Measurements from ENCODE around the gene OPN1LW. TPM values are rescaled to one million over a fixed set of nuclear protein-coding genes. Genes with fewer than 3 reads are reported as not detected.
"Not testable (repeated sequence)": the region's sequence is repeated elsewhere in the genome, so short reads cannot be mapped to it uniquely, and the experiment has no call there.

OPN1LW gene
- total and polyA plus RNA-seq, 12 donors = not detected

DNA sequence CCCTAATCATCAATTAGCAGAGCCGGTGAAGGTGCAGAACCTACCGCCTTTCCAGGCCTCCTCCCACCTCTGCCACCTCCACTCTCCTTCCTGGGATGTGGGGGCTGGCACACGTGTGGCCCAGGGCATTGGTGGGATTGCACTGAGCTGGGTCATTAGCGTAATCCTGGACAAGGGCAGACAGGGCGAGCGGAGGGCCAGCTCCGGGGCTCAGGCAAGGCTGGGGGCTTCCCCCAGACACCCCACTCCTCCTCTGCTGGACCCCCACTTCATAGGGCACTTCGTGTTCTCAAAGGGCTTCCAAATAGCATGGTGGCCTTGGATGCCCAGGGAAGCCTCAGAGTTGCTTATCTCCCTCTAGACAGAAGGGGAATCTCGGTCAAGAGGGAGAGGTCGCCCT is 3.3 kb upstream of the OPN1LW start:
- no peaks in the 10 kb centered on the region for H3K36me3 ChIP-seq (replicated peaks in 1 of 2)
- TF ChIP-seq POLR2A (IDR thresholded peaks at IDR 0.05) (no peak), CTCF (IDR thresholded peaks at IDR 0.05) (no peak)
- intact Hi-C loops (cut with DNase I) = no loop called here
- no peak overlapping the region for H3K4me3 ChIP-seq
- 61 to 73% (median 72%) methylated on average over 2 to 10 of the region's 10 CpGs for WGBS, 4 donors
- peaks cover 0 to 5% of the 10 kb centered on the region in 2 donors for H3K4me1 ChIP-seq (replicated peaks in 1 of 2)
- H3K27me3 ChIP-seq = no peaks in the 10 kb centered on the region
- H3K9me3 ChIP-seq (replicated peaks in 1 of 3) = no peaks in the 10 kb centered on the region
- H3K27ac ChIP-seq = no peak overlapping the region
- no peak for DNase-seq

DNA sequence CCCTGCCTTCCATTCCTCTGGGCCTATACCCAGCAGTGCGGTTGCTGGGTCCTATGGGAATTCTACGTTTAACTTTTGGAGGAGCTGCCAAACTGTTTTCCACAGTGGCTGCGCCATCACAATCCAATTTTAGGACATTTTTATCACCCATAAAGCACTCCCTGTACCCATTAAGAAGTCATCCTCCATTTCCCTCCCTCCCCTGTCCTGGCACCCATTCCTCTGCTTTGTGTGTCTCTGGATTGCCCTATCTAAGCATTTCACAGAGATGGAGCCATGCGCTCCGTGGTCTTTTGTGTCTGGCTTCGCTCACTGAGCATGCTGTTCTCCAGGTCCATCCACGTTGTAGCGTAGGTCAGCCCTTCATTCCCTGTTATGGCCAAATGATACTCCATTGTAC is 1.7 kb upstream of the OPN1LW start:
- Histone ChIP-seq H3K4me1 (replicated peaks in 1 of 2) (no peaks in the 10 kb centered on the region), H3K36me3 (replicated peaks in 1 of 2) (no peaks in the 10 kb centered on the region), H3K27ac (no peak overlapping the region), H3K9me3 (replicated peaks in 1 of 3) (no peaks in the 10 kb centered on the region), H3K4me3 (no peak overlapping the region), H3K27me3 (no peaks in the 10 kb centered on the region)
- 86 to 95% (median 91%) methylated on average over 8 of the region's 8 CpGs for WGBS, 4 donors
- no peak for DNase-seq
- intact Hi-C loops (cut with DNase I) = no loop called here
- TF ChIP-seq CTCF (IDR thresholded peaks at IDR 0.05) (no peak), POLR2A (IDR thresholded peaks at IDR 0.05) (no peak)

GRCh38 chrX:154142950-154143745 is 895 bp upstream of the OPN1LW start:
- Histone ChIP-seq H3K9me3 (replicated peaks in 1 of 3) (no peaks in the 10 kb centered on the region), H3K27ac (no peak overlapping the region), H3K27me3 (no peaks in the 10 kb centered on the region), H3K4me3 (no peak overlapping the region), H3K36me3 (replicated peaks in 1 of 2) (no peaks in the 10 kb centered on the region), H3K4me1 (replicated peaks in 1 of 2) (no peaks in the 10 kb centered on the region)
- WGBS, 4 donors = 83 to 91% (median 87%) methylated on average over 14 to 23 of the region's 23 CpGs
- intact Hi-C loops (cut with DNase I) = no loop called here
- peak in 1 of 7 donors; percentile 8 for DNase-seq
- TF ChIP-seq CTCF (IDR thresholded peaks at IDR 0.05) (no peak), POLR2A (IDR thresholded peaks at IDR 0.05) (no peak)

- H3K4me1 ChIP-seq (replicated peaks in 1 of 2); DNase-seq; intact Hi-C loops (cut with DNase I); H3K27me3 ChIP-seq; H3K4me3 ChIP-seq; H3K9me3 ChIP-seq (replicated peaks in 1 of 3); H3K27ac ChIP-seq; H3K36me3 ChIP-seq (replicated peaks in 1 of 2): not testable (repeated sequence)
- 75 to 100% (median 86%) methylated on average over 1 of the region's 6 CpGs; no CpG with 5 or more reads in 1 of the 4 donors for WGBS, 4 donors
These were observed 7.0 kb downstream of the OPN1LW start for GRCh38 chrX:154151030-154151429.

DNA sequence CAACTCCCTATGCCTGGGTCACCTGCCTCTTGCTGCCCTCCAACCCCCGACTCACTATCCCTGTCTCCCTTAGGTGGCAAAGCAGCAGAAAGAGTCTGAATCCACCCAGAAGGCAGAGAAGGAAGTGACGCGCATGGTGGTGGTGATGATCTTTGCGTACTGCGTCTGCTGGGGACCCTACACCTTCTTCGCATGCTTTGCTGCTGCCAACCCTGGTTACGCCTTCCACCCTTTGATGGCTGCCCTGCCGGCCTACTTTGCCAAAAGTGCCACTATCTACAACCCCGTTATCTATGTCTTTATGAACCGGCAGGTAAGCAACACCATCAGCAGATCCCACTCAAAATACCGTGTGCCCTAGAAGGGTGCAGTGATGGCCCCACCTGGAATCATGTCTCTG is 12.2 kb downstream of the OPN1LW start:
- H3K4me1 ChIP-seq (replicated peaks in 1 of 2); H3K27ac ChIP-seq; DNase-seq; H3K4me3 ChIP-seq; H3K9me3 ChIP-seq (replicated peaks in 1 of 3); intact Hi-C loops (cut with DNase I); H3K36me3 ChIP-seq (replicated peaks in 1 of 2); H3K27me3 ChIP-seq: not testable (repeated sequence)
- WGBS, 4 donors = 93 to 94% (median 94%) methylated on average over 9 to 10 of the region's 11 CpGs; no CpG with 5 or more reads in 1 of the 4 donors

DNA sequence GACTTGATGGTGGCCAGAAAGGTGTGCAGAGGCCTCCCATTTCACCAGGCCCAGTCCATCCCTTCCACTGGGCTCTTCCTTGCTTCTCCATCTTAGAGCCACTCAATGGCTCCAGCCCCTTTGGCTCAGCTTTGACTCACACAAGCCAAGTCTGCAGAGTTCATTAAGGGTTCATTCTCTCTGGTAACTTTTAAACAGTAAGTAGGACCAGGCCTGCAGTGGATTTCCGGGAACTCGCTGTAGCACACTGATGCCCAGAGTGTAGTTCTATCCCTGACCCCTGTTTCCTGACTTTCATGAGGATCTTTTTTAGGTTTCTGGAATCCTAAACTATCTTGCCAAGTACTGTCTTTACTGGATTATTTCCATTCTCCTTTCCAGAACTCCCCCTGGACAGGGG is 13.2 kb downstream of the OPN1LW start:
- H3K27ac ChIP-seq; H3K4me3 ChIP-seq; DNase-seq; H3K27me3 ChIP-seq; H3K36me3 ChIP-seq (replicated peaks in 1 of 2); intact Hi-C loops (cut with DNase I); H3K9me3 ChIP-seq (replicated peaks in 1 of 3); H3K4me1 ChIP-seq (replicated peaks in 1 of 2): not testable (repeated sequence)
- no CpG with 5 or more reads among the region's 2 CpGs for WGBS, 4 donors

- H3K4me1 ChIP-seq (replicated peaks in 1 of 2); H3K36me3 ChIP-seq (replicated peaks in 1 of 2); H3K9me3 ChIP-seq (replicated peaks in 1 of 3); H3K4me3 ChIP-seq; DNase-seq; H3K27ac ChIP-seq; H3K27me3 ChIP-seq; intact Hi-C loops (cut with DNase I): not testable (repeated sequence)
- WGBS, 4 donors = no CpG with 5 or more reads among the region's 15 CpGs
These were observed 15.3 kb downstream of the OPN1LW start for GRCh38 chrX:154159345-154159744.

GRCh38 chrX:154164902-154165301 is 20.9 kb downstream of the OPN1LW start:
- H3K4me1 ChIP-seq (replicated peaks in 1 of 2); H3K9me3 ChIP-seq (replicated peaks in 1 of 3); H3K4me3 ChIP-seq; H3K27me3 ChIP-seq; intact Hi-C loops (cut with DNase I); DNase-seq; H3K36me3 ChIP-seq (replicated peaks in 1 of 2); H3K27ac ChIP-seq: not testable (repeated sequence)
- WGBS, 4 donors = no CpG with 5 or more reads among the region's 8 CpGs

All from adrenal gland (tissue), 12 donors.